COLO829 (cell line): ENCODE results near the gene MS4A15.
"Not testable (repeated sequence)": the region's sequence is repeated elsewhere in the genome, so short reads cannot be mapped to it uniquely, and the experiment has no call there.

Experiments
- DNase-seq: peaks from one replicate; pipeline ENCODE4 v3.0.0; 2012; ENCODE audit warnings: low spot score

The MS4A15 gene

DNA sequence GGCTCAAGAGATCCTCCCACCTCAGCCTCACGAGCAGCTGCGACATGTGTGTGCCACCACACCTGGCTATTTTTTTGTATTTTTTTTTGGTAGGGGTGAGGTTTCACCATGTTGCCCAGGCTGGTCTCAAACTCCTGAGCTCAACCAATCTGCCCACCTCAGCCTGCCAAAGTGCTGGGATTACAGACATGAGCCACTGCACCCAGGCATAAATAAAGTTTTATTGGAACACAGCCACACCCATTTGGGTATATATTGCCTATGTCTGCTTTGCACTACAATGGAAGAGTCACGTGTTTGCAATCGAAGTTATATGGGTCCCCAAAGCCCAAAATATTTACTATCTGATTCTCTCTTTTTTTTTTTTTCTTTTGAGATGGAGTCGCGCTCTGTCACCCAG is 1.8 kb upstream of the MS4A15 start:
- DNase-seq = no peak

GRCh38 chr11:60757231-60757800 is 649 bp downstream of the MS4A15 start:
- no peak for DNase-seq

DNA sequence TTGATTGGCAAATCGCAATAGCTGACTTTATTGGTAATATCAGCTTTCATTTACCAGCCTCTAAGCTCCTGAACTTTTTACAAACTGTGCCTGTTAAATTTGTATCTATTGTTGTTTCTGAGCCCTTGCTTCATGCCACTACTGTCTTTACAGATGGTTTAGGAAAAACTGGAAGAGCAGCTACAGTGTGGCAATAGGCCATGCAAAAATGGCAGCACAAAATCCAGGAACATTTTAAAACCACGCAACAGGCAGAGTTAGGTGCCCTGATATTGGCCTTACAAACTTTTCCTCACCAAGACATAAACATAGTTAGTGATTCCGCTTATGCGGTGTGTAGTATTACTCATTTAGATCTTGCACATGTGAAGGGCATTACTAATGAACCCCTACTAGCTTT is 2.0 kb downstream of the MS4A15 start:
- not testable (repeated sequence) for DNase-seq

- DNase-seq = not testable (repeated sequence)
These were observed 3.0 kb downstream of the MS4A15 start for GRCh38 chr11:60759438-60760225.

- DNase-seq = no peak
These were observed 4.9 kb downstream of the MS4A15 start for GRCh38 chr11:60761436-60762190.

DNA sequence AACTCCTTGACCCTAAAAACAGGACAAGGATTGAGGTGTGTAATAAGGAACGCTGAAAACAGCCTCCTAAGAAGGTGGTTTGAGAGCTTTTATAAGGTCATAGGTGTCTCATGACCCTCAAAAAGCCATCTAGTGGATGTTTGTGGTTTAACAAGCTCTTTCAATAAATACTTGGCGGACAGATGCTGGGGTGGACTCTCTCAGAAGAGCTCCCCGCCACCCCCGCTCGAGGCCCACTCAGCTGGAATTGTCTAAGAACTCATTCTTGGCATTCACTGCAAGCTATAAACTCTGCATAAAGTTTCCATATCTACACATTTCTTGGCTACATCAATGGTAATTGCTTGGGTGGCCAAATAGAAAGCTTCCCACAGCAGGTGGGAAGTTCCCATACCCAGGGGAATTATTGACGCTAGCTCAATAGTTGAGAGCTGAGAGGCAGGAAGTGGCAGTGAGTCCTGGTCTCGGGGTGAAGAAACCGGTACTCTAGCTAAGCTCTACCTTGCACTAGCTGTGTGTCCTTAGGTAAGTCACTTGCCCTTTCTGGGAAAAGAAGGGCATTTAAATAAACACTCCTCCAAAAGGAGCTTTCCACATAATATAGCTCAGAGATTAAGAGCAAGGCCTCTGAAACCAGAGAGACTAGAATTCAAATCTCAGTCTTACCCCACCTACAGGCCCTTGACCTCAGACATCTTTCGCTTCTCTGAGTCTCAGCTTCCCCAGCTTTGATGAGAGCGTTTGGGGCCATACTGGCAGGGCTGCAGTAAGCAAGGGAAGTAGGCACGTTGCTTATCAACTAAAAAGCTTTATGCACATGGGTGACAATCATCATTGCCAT is 6.4 kb downstream of the MS4A15 start:
- DNase-seq = no peak

DNA sequence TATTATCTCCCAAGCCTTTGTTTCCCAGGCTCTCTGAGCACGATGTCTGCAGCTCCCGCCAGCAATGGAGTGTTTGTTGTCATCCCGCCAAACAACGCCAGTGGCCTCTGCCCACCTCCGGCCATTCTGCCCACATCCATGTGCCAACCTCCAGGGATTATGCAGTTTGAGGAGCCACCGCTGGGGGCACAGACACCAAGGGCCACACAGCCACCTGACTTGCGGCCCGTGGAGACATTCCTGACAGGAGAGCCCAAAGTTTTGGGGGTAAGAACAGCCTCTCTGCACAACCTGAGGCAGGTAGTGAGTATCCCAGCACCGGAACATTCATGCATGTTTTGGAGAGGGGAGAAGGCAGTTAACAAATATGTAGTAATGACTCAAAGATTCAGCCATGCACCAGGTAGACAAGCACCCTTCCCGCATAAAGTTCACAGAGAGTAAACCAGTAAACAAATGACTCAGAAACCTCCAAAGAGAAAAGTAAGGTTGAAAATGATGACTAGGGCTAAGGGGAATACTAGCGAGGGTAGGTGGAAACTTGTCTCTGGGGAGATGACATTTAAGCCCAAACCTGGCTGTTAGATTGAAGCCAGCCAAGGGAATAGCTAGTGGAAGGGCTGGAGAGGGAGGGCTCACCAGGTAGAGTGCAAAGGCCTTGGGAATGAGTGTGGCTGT is 7.2 kb downstream of the MS4A15 start:
- DNase-seq = no peak

DNA sequence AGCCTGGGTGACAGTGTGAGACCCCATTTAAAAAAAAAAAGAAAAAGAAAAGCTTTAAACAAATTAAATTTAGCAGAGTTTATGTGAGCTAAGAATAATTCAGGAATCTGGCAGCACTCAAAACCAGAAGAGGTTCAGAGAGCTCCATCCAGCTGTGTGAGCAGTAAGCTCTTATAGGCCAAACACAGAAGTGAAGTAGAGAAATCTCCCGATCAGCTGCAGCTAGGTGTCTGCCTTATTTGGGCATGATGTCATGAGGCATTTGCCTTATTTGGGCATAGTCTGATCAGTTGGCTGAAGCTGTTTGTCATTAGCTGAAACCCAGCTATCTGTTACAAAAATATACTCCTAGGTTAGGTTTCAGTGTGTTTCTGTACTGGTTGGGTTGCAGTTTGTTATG is 8.2 kb downstream of the MS4A15 start:
- no peak for DNase-seq

DNA sequence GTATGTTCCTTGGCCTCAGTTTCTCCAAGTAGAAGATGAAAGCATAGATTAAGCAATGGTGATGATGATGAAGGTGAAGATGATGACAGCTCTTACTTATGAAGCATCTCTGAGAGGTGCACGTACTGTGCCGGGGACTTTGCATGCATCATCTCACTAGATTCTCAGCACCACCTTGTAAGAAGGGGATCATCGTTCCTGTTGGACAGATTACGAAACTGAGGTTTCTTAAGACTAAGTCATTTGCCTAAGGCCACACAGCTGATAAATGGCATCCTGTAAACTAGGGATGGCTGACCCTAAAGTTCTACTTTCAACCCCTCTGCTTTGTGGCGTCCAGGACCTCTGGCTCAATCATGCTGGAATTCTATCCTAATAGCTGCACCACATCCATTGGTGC is 8.7 kb downstream of the MS4A15 start:
- no peak for DNase-seq

- no peak for DNase-seq
These were observed 9.9 kb downstream of the MS4A15 start for GRCh38 chr11:60766547-60766946.

- DNase-seq = peak; percentile 28
These were observed 10.7 kb downstream of the MS4A15 start for GRCh38 chr11:60767388-60767811.

- DNase-seq = no peak
These were observed 11.5 kb downstream of the MS4A15 start for GRCh38 chr11:60768202-60768601.

GRCh38 chr11:60769273-60769672 is 12.6 kb downstream of the MS4A15 start:
- DNase-seq = no peak

GRCh38 chr11:60769811-60770210 is 13.1 kb downstream of the MS4A15 start:
- DNase-seq = no peak

- DNase-seq = no peak
These were observed 14.5 kb downstream of the MS4A15 start for GRCh38 chr11:60771146-60771545.

DNA sequence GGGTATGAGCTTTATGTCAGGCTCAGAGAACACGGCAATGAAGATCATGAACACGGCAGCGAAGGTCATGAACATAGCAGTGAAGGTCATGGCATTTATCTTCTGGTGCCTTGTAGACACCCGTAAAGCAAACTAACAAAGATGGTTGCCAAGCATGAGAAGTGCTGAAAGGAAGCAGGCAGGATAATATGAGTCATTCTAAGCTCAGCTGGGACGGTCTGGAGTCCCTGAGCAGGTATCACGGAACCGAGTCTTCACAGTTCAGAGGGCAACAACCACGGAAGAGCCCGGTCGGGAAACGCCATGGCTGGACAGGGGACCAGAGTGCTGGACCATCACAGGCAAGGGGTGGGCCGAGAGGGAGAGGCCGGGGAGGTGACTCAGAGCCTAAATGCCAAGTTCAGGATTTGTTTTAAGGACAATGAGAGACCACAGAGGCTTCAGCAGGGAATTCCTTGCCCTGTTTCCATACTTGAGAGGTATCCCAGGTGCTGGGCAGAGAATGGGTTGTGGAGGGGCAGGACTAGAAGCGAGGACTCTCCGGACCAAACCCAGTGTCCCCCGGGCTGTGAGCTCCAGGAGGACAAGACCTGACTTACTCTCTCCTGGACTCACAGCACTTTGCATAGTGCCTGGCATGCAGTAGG is 15.3 kb downstream of the MS4A15 start:
- no peak for DNase-seq

GRCh38 chr11:60772666-60773065 is 16.0 kb downstream of the MS4A15 start:
- no peak for DNase-seq

- DNase-seq = no peak
These were observed 18.1 kb downstream of the MS4A15 start for GRCh38 chr11:60774726-60775125.

DNA sequence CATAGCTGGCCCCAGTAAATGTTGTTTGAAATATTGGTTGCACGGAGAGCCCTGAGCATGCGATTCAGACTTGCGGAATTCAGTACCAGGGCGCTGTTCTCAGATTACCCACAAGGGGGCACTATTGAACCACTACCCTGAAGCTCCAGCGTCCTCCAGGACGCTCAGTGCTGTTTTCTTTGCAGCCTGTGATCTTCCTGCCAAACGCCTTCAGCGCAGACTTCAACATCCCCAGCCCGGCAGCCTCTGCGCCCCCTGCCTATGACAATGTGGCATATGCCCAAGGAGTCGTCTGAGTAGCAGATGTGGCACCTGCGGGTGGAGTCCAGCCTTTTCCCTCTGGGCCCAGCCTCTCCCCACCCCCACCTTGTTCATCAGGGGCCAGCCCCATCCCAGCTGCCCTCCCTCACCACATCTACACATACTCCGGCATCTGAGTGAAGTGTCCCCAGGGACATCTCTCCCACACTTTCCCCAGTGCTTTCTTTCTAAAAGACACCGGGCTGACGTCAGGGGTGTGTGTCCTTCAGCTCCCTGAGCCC is 18.8 kb downstream of the MS4A15 start:
- DNase-seq = peak; percentile 84

DNA sequence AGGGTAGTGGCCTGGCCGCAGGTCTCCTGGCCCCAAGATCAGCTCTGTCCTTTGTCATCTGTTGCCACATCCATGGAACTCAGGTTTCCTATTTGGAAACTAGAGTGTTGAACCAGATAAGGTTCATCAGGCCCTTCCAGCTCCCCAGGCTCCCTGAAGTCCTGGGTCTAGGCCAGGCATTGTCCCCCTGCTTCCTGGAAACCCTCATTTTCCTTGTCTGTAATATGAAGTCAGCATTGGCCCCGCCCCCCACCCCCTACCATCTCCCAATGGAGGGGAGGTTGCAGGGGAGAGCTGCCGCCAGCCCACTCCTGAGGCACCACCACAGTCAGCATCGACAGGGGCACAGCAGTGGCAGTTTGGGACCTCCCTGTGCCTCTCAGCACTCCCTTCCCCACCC is 19.5 kb downstream of the MS4A15 start:
- DNase-seq = no peak

GRCh38 chr11:60777106-60777505 is 20.4 kb downstream of the MS4A15 start:
- no peak for DNase-seq
